GM19025 (cell line): ENCODE measurements around the gene KRTAP10-6.
"Not testable (repeated sequence)": the region's sequence is repeated elsewhere in the genome, so short reads cannot be mapped to it uniquely, and the experiment has no call there.

ENCODE experiments used
- ATAC-seq: cut with Tn5 transposase; IDR thresholded peaks from one replicate; pipeline ENCODE4 v1.9.1; 2021; ENCODE audit warnings: mild to moderate bottlenecking, low read depth, moderate library complexity; ENCODE audit not compliant: unreplicated experiment

KRTAP10-6 gene

GRCh38 chr21:44618504-44618903, 26.2 kb upstream of the KRTAP10-6 start:
- ATAC-seq, result no peak

- no peak for ATAC-seq
Observed at GRCh38 chr21:44617071-44617501, 24.8 kb upstream of the KRTAP10-6 start.

- ATAC-seq, result no peak
Observed at GRCh38 chr21:44616591-44616926, 24.3 kb upstream of the KRTAP10-6 start.

GRCh38 chr21:44615911-44616590, 23.7 kb upstream of the KRTAP10-6 start:
- ATAC-seq, result no peak

GRCh38 chr21:44615466-44615865, 23.2 kb upstream of the KRTAP10-6 start:
- no peak for ATAC-seq

- no peak for ATAC-seq
Observed at GRCh38 chr21:44614961-44615391, 22.7 kb upstream of the KRTAP10-6 start.

GRCh38 chr21:44614161-44614631, 21.9 kb upstream of the KRTAP10-6 start:
- no peak for ATAC-seq

GRCh38 chr21:44613386-44614155, 21.3 kb upstream of the KRTAP10-6 start:
- no peak for ATAC-seq

GRCh38 chr21:44612669-44613229, 20.4 kb upstream of the KRTAP10-6 start:
- no peak for ATAC-seq

GRCh38 chr21:44612029-44612486, 19.8 kb upstream of the KRTAP10-6 start, which contains the start of gene KRTAP10-8:
Gene KRTAP10-8 (plus strand): TSS chr21:44612079. CDS start chr21:44612101, 22 bp downstream.
- no peak for ATAC-seq

GRCh38 chr21:44611551-44611950, 19.2 kb upstream of the KRTAP10-6 start:
- no peak for ATAC-seq

GRCh38 chr21:44610157-44610843, 18.0 kb upstream of the KRTAP10-6 start:
- ATAC-seq, result not testable (repeated sequence)

GRCh38 chr21:44609193-44609592, 16.9 kb upstream of the KRTAP10-6 start:
- ATAC-seq, result no peak

- ATAC-seq, result no peak
Observed at GRCh38 chr21:44606495-44606894, 14.2 kb upstream of the KRTAP10-6 start.

- ATAC-seq, result no peak
Observed at GRCh38 chr21:44603911-44604310, 11.6 kb upstream of the KRTAP10-6 start.

- no peak for ATAC-seq
Observed at GRCh38 chr21:44603109-44603875, 11.0 kb upstream of the KRTAP10-6 start.

GRCh38 chr21:44602463-44602850, 10.2 kb upstream of the KRTAP10-6 start:
- ATAC-seq, result no peak

GRCh38 chr21:44601596-44602462, 9.5 kb upstream of the KRTAP10-6 start:
- no peak for ATAC-seq

GRCh38 chr21:44601091-44601490, 8.8 kb upstream of the KRTAP10-6 start:
- not testable (repeated sequence) for ATAC-seq
